Activated T-helper 1 cell treated with anti-CD3 and anti-CD28 coated beads, Interleukin-12 subunit alpha, Interleukin-12 subunit beta, Interleukin-2, Interleukin-4 antibody, amounts not matched to agents 30 ng/mL and 10 ng/mL and 1 ng/mL, durations not matched to agents 14 hours and 24 hours and 36 hours (primary cell): Measurements from ENCODE around the gene STEAP1B. TPM values are rescaled to one million over a fixed set of nuclear protein-coding genes. Genes with fewer than 3 reads are reported as not detected.

ENCODE experiments used
- DNase-seq: peaks from one replicate; pipeline ENCODE4 v3.0.0; 2021; ENCODE audit warnings: low spot score
- H3K27ac Mint-ChIP-seq: one replicate; pipeline ENCODE4 v1.8.0; 2021; ENCODE audit warnings: mild to moderate bottlenecking, mixed read lengths
- H3K27me3 Mint-ChIP-seq: one replicate; pipeline ENCODE4 v1.8.0; 2022; ENCODE audit warnings: mild to moderate bottlenecking, moderate library complexity, mixed read lengths; ENCODE audit not compliant: insufficient read depth
- H3K36me3 Mint-ChIP-seq: one replicate; pipeline ENCODE4 v1.8.0; 2021; ENCODE audit warnings: low read depth, mixed read lengths
- H3K4me1 Mint-ChIP-seq: one replicate; pipeline ENCODE4 v1.8.0; 2021; ENCODE audit warnings: low read depth, mixed read lengths
- H3K4me3 Mint-ChIP-seq: one replicate; pipeline ENCODE4 v1.8.0; 2021; ENCODE audit warnings: mild to moderate bottlenecking, moderate library complexity, mixed read lengths
- H3K9me3 Mint-ChIP-seq: one replicate; pipeline ENCODE4 v1.8.0; 2021; ENCODE audit warnings: mixed read lengths
- intact Hi-C: fragments of 100-400 bp; cut with micrococcal nuclease; formaldehyde crosslinking; loops from one replicate; pipeline ENCODE4 v1.15.1; 2024
- total RNA-seq: library from RNA; stranded (reverse); gene quantifications from 2 replicates; pipeline ENCODE4 v1.2.3, GENCODE V29; 2022

Gene STEAP1B
- total RNA-seq, 1 donor from 2014 or later = 0.16 TPM

DNA sequence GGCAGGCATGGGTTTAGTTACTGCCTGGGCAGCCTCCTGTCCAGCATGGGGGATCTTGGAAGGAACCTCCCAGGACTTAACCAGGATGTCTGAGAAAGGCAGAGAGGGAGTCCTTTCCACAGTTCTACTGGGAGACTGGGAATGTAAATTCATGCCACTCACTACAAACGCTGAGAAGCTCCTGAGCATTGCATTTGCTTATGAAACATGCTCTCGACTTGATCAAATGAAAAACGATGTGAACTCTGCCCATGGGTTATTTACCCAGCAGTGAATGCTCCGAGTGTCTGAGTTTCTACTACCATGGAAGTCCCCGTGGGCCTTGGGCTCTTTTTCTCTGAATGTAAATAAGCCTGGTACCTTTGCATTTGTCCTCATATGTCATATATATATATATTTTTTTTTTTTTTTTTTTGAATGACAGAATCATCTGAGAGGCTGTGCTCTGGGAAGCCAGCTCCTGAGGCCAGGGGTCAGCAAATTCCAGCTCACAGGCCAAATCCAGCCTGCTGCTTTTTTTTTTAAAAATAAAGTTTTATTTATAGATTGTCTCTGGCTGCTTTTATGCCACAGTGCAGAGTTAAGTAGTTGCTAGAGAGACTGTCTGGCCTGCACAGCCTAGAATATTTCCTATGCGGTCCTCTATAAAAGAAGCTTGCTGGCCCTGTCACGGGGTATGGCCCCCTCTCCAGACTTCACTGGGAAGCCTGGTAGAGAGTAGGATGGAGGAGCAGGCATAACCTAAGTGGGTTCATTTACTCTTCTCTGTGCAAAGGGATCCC, 121.6 kb downstream of the STEAP1B start:
- DNase-seq = no peak
- H3K4me3 Mint-ChIP-seq = no peak overlapping the region
- no peaks in the 10 kb centered on the region for H3K36me3 Mint-ChIP-seq
- intact Hi-C loops = no loop called here
- no peaks in the 10 kb centered on the region for H3K9me3 Mint-ChIP-seq
- H3K27ac Mint-ChIP-seq = no peak overlapping the region
- H3K27me3 Mint-ChIP-seq = peaks cover 10% of the 10 kb centered on the region
- no peaks in the 10 kb centered on the region for H3K4me1 Mint-ChIP-seq

GRCh38 chr7:22377703-22378102, 122.3 kb downstream of the STEAP1B start:
- Mint-ChIP-seq H3K27me3 (peaks cover 11% of the 10 kb centered on the region), H3K36me3 (no peaks in the 10 kb centered on the region), H3K27ac (no peak overlapping the region), H3K9me3 (no peaks in the 10 kb centered on the region), H3K4me3 (no peak overlapping the region), H3K4me1 (no peaks in the 10 kb centered on the region)
- DNase-seq = no peak
- intact Hi-C loops = no loop called here

DNA sequence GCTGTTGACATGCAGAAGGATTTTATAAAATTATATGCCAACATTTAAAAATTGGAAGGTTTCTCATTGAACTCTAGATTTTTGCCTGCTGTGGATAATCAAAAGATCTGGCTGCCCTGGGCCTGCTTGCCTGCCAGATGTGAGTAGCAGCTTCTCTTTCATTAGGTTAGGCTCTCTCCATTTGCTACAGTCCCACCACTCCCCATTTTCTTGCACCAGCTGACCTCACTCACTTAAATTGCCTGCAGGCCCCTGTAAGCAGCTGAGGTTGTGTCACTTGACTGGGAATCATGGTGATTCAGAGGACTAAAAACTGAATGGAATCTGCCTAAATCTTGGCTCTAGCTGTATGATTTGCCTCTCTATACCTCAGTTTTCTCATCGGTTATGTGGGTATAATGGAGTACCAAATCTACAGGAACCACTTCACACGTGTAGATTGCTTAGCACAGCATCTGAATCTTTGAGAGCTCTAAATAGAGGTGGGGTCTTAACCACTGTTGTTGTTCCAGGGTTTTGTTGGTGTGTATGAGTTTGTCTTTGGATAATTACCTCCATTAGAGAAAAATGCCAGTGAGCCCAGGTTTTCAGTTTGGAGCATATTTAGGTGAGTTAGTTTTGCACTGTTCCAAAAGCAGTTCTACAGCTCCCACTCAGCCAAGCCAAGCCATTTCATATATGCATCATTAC, 124.5 kb downstream of the STEAP1B start:
- no peaks in the 10 kb centered on the region for H3K36me3 Mint-ChIP-seq
- H3K9me3 Mint-ChIP-seq = no peaks in the 10 kb centered on the region
- H3K4me3 Mint-ChIP-seq = no peak overlapping the region
- H3K27ac Mint-ChIP-seq = no peak overlapping the region
- intact Hi-C loops = no loop called here
- no peak for DNase-seq
- no peaks in the 10 kb centered on the region for H3K4me1 Mint-ChIP-seq
- H3K27me3 Mint-ChIP-seq = peaks cover 2% of the 10 kb centered on the region

DNA sequence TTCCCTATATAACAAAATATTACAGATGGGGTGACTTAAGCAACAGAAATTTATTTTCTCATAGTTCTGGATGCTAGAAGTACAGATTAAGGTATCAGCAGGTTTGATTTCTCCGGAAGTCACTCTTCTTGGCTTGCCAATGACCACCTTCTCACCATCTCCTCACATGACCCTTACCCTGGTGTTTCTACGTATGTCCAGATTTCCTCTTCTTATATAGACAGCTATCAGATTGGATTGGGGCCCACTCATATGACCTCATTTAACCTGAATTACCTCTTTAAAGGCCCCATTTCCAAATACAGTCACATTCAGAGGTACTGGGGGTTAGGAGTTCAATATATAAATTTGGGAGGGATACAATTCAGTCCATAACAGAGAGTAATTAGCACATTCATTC, 126.1 kb downstream of the STEAP1B start:
- Mint-ChIP-seq H3K27me3 (peaks cover 7% of the 10 kb centered on the region), H3K27ac (no peak overlapping the region), H3K4me3 (no peak overlapping the region), H3K36me3 (no peaks in the 10 kb centered on the region), H3K4me1 (no peaks in the 10 kb centered on the region), H3K9me3 (no peaks in the 10 kb centered on the region)
- intact Hi-C loops = no loop called here
- no peak for DNase-seq

- no peaks in the 10 kb centered on the region for H3K36me3 Mint-ChIP-seq
- H3K27ac Mint-ChIP-seq = no peak overlapping the region
- peaks cover 11% of the 10 kb centered on the region for H3K27me3 Mint-ChIP-seq
- no peak overlapping the region for H3K4me3 Mint-ChIP-seq
- H3K4me1 Mint-ChIP-seq = no peaks in the 10 kb centered on the region
- no peaks in the 10 kb centered on the region for H3K9me3 Mint-ChIP-seq
- DNase-seq = no peak
- intact Hi-C loops = no loop called here
These were observed 126.6 kb downstream of the STEAP1B start for GRCh38 chr7:22373388-22373787.

GRCh38 chr7:22372863-22373262, 127.1 kb downstream of the STEAP1B start:
- H3K4me1 Mint-ChIP-seq = no peaks in the 10 kb centered on the region
- no peaks in the 10 kb centered on the region for H3K36me3 Mint-ChIP-seq
- no peaks in the 10 kb centered on the region for H3K9me3 Mint-ChIP-seq
- no peak overlapping the region for H3K4me3 Mint-ChIP-seq
- intact Hi-C loops = no loop called here
- H3K27ac Mint-ChIP-seq = no peak overlapping the region
- peaks cover 13% of the 10 kb centered on the region for H3K27me3 Mint-ChIP-seq
- DNase-seq = no peak

GRCh38 chr7:22371878-22372277, 128.1 kb downstream of the STEAP1B start:
- no peaks in the 10 kb centered on the region for H3K36me3 Mint-ChIP-seq

More at GRCh38 chr7:22371878-22372277, 128.1 kb downstream of the STEAP1B start:
- Mint-ChIP-seq H3K27me3 (peaks cover 13% of the 10 kb centered on the region), H3K4me3 (no peak overlapping the region), H3K4me1 (no peaks in the 10 kb centered on the region), H3K27ac (no peak overlapping the region), H3K9me3 (no peaks in the 10 kb centered on the region)
- intact Hi-C loops = no loop called here
- DNase-seq = no peak

Other genes starting within 250 kb of the STEAP1B start
- 0.59 and 0.70 TPM in 2 replicates for gene RAPGEF5, start 143.0 kb downstream of the STEAP1B start, total RNA-seq
- gene IL6, start 227.0 kb upstream of the STEAP1B start, total RNA-seq = 0.32 and 0.54 TPM in 2 replicates